Skeletal muscle tissue (tissue), 4 donors: ENCODE results near the gene NPAS2. TPM values are rescaled to one million over a fixed set of nuclear protein-coding genes. Genes with fewer than 3 reads are reported as not detected.

Experiments
- H3K27ac ChIP-seq: one replicate; pipeline ENCODE4 v1.7.0; 2013; ENCODE audit warnings: mild to moderate bottlenecking, low read depth, low read length, inconsistent platforms
- H3K27me3 ChIP-seq, 3 donors: one replicate each; pipeline ENCODE4 v1.7.0; 2013; ENCODE audit warnings: low read length in 3 of 3; ENCODE audit not compliant: control insufficient read depth in 3 of 3, insufficient read depth in 3 of 3
- H3K36me3 ChIP-seq, 3 donors: one replicate each; pipeline ENCODE4 v1.7.0; 2013; ENCODE audit warnings: low read length in 3 of 3; ENCODE audit not compliant: control insufficient read depth in 3 of 3, insufficient read depth in 3 of 3
- H3K4me1 ChIP-seq, 3 donors: one replicate each; pipeline ENCODE4 v1.7.0; 2013; ENCODE audit warnings: low read length in 3 of 3, mild to moderate bottlenecking in 3 of 3; ENCODE audit not compliant: control insufficient read depth in 3 of 3, insufficient read depth in 3 of 3
- H3K4me3 ChIP-seq, 3 donors: one replicate each; pipeline ENCODE4 v1.7.0; 2013; ENCODE audit warnings: low read length in 3 of 3
- H3K9ac ChIP-seq, 3 donors: one replicate each; pipeline ENCODE4 v1.7.0; 2013; ENCODE audit warnings: low read length in 3 of 3, mild to moderate bottlenecking in 3 of 3, moderate library complexity in 2 of 3, low read depth in 1 of 3
- H3K9me3 ChIP-seq, 3 donors: one replicate each; pipeline ENCODE4 v1.7.0; 2013; ENCODE audit warnings: low read length in 3 of 3; ENCODE audit not compliant: control insufficient read depth in 3 of 3
- total RNA-seq: library from RNA; depleted of rRNA; stranded (reverse); fragments of >200 nt; gene quantifications from one replicate; pipeline ENCODE4 v1.2.3, GENCODE V29; 2014
- donor health status: Osteomylitis.

The NPAS2 gene
- total RNA-seq, 1 donor from 2014 or later = 7.8 TPM

GRCh38 chr2:100936972-100937542 lies 117.1 kb downstream of the NPAS2 start:
- no peak overlapping the region for H3K4me3 ChIP-seq
- H3K4me1 ChIP-seq = peaks cover 16 to 27% (median 17%) of the 10 kb centered on the region in 3 donors
- no peaks in the 10 kb centered on the region for H3K9me3 ChIP-seq
- H3K27me3 ChIP-seq = no peaks in the 10 kb centered on the region
- H3K9ac ChIP-seq = no peak overlapping the region
- H3K36me3 ChIP-seq = peaks cover 8 to 9% (median 9%) of the 10 kb centered on the region in 3 donors
- no peak overlapping the region for H3K27ac ChIP-seq

GRCh38 chr2:100938031-100939026 lies 118.4 kb downstream of the NPAS2 start:
- Histone ChIP-seq H3K36me3 (peaks cover 4 to 15% (median 5%) of the 10 kb centered on the region in 3 donors), H3K27ac (no peak overlapping the region), H3K9me3 (no peaks in the 10 kb centered on the region), H3K4me3 (no peak overlapping the region), H3K27me3 (no peaks in the 10 kb centered on the region), H3K4me1 (peaks cover 16 to 27% (median 17%) of the 10 kb centered on the region in 3 donors), H3K9ac (no peak overlapping the region)

- H3K4me1 ChIP-seq = peaks cover 16 to 26% (median 16%) of the 10 kb centered on the region in 3 donors
- H3K4me3 ChIP-seq = no peak overlapping the region
- H3K9ac ChIP-seq = no peak overlapping the region
- H3K36me3 ChIP-seq = peaks cover 0 to 15% (median 4%) of the 10 kb centered on the region in 3 donors
- no peaks in the 10 kb centered on the region for H3K9me3 ChIP-seq
- no peaks in the 10 kb centered on the region for H3K27me3 ChIP-seq
- H3K27ac ChIP-seq = no peak overlapping the region
Observed at GRCh38 chr2:100939445-100939844, 119.5 kb downstream of the NPAS2 start.

GRCh38 chr2:100940240-100940639 lies 120.3 kb downstream of the NPAS2 start:
- Histone ChIP-seq H3K9ac (no peak overlapping the region), H3K4me1 (peaks cover 12 to 18% (median 12%) of the 10 kb centered on the region in 3 donors), H3K36me3 (peaks cover 1 to 15% (median 4%) of the 10 kb centered on the region in 3 donors), H3K27me3 (no peaks in the 10 kb centered on the region), H3K9me3 (no peaks in the 10 kb centered on the region), H3K4me3 (no peak overlapping the region), H3K27ac (no peak overlapping the region)

- H3K27ac ChIP-seq = no peak overlapping the region
- H3K9me3 ChIP-seq = no peaks in the 10 kb centered on the region
- no peak overlapping the region for H3K9ac ChIP-seq
- H3K4me3 ChIP-seq = no peak overlapping the region
- peaks cover 2 to 15% (median 8%) of the 10 kb centered on the region in 3 donors for H3K36me3 ChIP-seq
- no peaks in the 10 kb centered on the region for H3K27me3 ChIP-seq
- H3K4me1 ChIP-seq = peaks cover 5 to 10% (median 5%) of the 10 kb centered on the region in 3 donors
Observed at GRCh38 chr2:100940766-100941645, 121.1 kb downstream of the NPAS2 start.

- Histone ChIP-seq H3K9me3 (no peaks in the 10 kb centered on the region), H3K27me3 (no peaks in the 10 kb centered on the region), H3K36me3 (peaks cover 2 to 15% (median 8%) of the 10 kb centered on the region in 3 donors), H3K4me1 (peaks cover 2 to 6% (median 5%) of the 10 kb centered on the region in 3 donors), H3K27ac (no peak overlapping the region), H3K9ac (no peak overlapping the region), H3K4me3 (no peak overlapping the region)
Observed at GRCh38 chr2:100941646-100942240, 121.8 kb downstream of the NPAS2 start.

- Histone ChIP-seq H3K27ac (no peak overlapping the region), H3K27me3 (no peaks in the 10 kb centered on the region), H3K4me3 (no peak overlapping the region), H3K9ac (no peak overlapping the region), H3K36me3 (peaks cover 2 to 16% (median 6%) of the 10 kb centered on the region in 3 donors), H3K9me3 (no peaks in the 10 kb centered on the region), H3K4me1 (peaks cover 0 to 3% (median 2%) of the 10 kb centered on the region in 3 donors)
Observed at GRCh38 chr2:100944617-100945432, 124.9 kb downstream of the NPAS2 start.

GRCh38 chr2:100945433-100945740 lies 125.4 kb downstream of the NPAS2 start:
- Histone ChIP-seq H3K36me3 (peaks cover 2 to 13% (median 6%) of the 10 kb centered on the region in 3 donors), H3K9me3 (no peaks in the 10 kb centered on the region), H3K27me3 (no peaks in the 10 kb centered on the region), H3K27ac (no peak overlapping the region), H3K9ac (no peak overlapping the region), H3K4me1 (peaks cover 0 to 3% (median 2%) of the 10 kb centered on the region in 3 donors), H3K4me3 (no peak overlapping the region)
